Colonic mucosa (tissue), 4 donors: ENCODE measurements around the gene ZC3H4. TPM values are rescaled to one million over a fixed set of nuclear protein-coding genes. Genes with fewer than 3 reads are reported as not detected.

ENCODE experiments used
- DNase-seq: peaks from one replicate; pipeline ENCODE4 v3.0.0-alpha.2; 2020
- H3K27ac ChIP-seq: fragments of 200-600 bp; one replicate; pipeline ENCODE4 v1.8.0; 2021
- H3K27me3 ChIP-seq: fragments of 200-600 bp; one replicate; pipeline ENCODE4 v1.8.0; 2021
- H3K36me3 ChIP-seq: fragments of 200-600 bp; one replicate; pipeline ENCODE4 v1.8.0; 2021
- H3K4me1 ChIP-seq: fragments of 200-600 bp; one replicate; pipeline ENCODE4 v1.8.0; 2021; ENCODE audit warnings: mild to moderate bottlenecking
- H3K4me3 ChIP-seq: fragments of 200-600 bp; one replicate; pipeline ENCODE4 v1.8.0; 2021
- H3K9ac ChIP-seq, 2 donors: one replicate each; pipeline ENCODE4 v1.7.0; 2013; ENCODE audit warnings: control low read depth in 2 of 2, low read depth in 2 of 2, low read length in 2 of 2
- H3K9me3 ChIP-seq: fragments of 200-600 bp; one replicate; pipeline ENCODE4 v1.8.0; 2021
- CTCF ChIP-seq: fragments of 200-600 bp; IDR thresholded peaks from one replicate; pipeline ENCODE4 v1.8.0; 2022; ENCODE audit warnings: antibody characterized with exemption, mild to moderate bottlenecking
- intact Hi-C: fragments of 100-400 bp; cut with DNase I; formaldehyde crosslinking; loops from one replicate; pipeline ENCODE4 v1.14.1; 2022
- total RNA-seq, 2 donors: library from RNA; stranded (reverse); fragmentation: NEBNext Ultra II Directional in 1 of 2; extraction: Animal tissue kit (Norgen Biotek cat#: 25700) in 1 of 2; gene quantifications; one replicate each; pipeline ENCODE4 v1.2.1, GENCODE V29; 2021
- donor health status: healthy.
- donor health status: DM: no; HTN: no; CAD: no.
- donor health status: DM: no; HTN: no; CAD: no.

Gene ZC3H4
- total RNA-seq, result 10 to 100 TPM; 27.2 to 62.2 TPM

- intact Hi-C loops, result no loop called here
- DNase-seq, result peak; percentile 99
- H3K27ac ChIP-seq, result peak within 1 kb of the TSS; percentile 100
These were observed at the start of gene ZC3H4 for GRCh38 chr19:47112997-47113849. Gene ZC3H4 (minus strand): TSS chr19:47113776. CDS start chr19:47112584, 1,192 bp downstream.

GRCh38 chr19:47161876-47162489, 48.4 kb upstream of the ZC3H4 start:
- DNase-seq, result no peak
- Histone ChIP-seq H3K9me3 (no peaks in the 10 kb centered on the region), H3K27me3 (no peaks in the 10 kb centered on the region), H3K36me3 (no peaks in the 10 kb centered on the region), H3K27ac (no peak overlapping the region), H3K4me3 (no peak overlapping the region), H3K9ac (no peak overlapping the region), H3K4me1 (peaks cover 19% of the 10 kb centered on the region)
- no peak for TF ChIP-seq CTCF
- intact Hi-C loops, result no loop called here

More at GRCh38 chr19:47112997-47113849, at the start of gene ZC3H4:
- H3K27me3 ChIP-seq, result no peaks in the 10 kb centered on the region
- H3K36me3 ChIP-seq, result no peaks in the 10 kb centered on the region
- H3K9ac ChIP-seq, result peak within 1 kb of the TSS; percentile 99 to 100
- TF ChIP-seq CTCF, result no peak
- peaks cover under 1% of the 10 kb centered on the region for H3K4me1 ChIP-seq
- H3K9me3 ChIP-seq, result no peaks in the 10 kb centered on the region
- H3K4me3 ChIP-seq, result peak within 1 kb of the TSS; percentile 81

- Histone ChIP-seq H3K36me3 (no peaks in the 10 kb centered on the region), H3K4me3 (no peak overlapping the region), H3K27me3 (no peaks in the 10 kb centered on the region), H3K27ac (peak overlapping the region; percentile 84), H3K4me1 (peaks cover 22% of the 10 kb centered on the region), H3K9ac (peak overlapping the region; percentile 60 to 84), H3K9me3 (no peaks in the 10 kb centered on the region)
- TF ChIP-seq CTCF, result no peak
- intact Hi-C loops, result loop anchor here (10.0 kb wide), 1 partner anchor 46 kb away; no protein-coding TSS in a partner anchor
- DNase-seq, result no peak
These were observed 45.4 kb upstream of the ZC3H4 start for GRCh38 chr19:47158879-47159503.

GRCh38 chr19:47158367-47158791, 44.8 kb upstream of the ZC3H4 start:
- Histone ChIP-seq H3K4me3 (no peak overlapping the region), H3K9me3 (no peaks in the 10 kb centered on the region), H3K27ac (peak overlapping the region; percentile 84), H3K27me3 (no peaks in the 10 kb centered on the region), H3K36me3 (no peaks in the 10 kb centered on the region), H3K9ac (peak overlapping the region; percentile 60 to 84), H3K4me1 (peaks cover 22% of the 10 kb centered on the region)
- TF ChIP-seq CTCF, result no peak
- intact Hi-C loops, result loop anchor here (10.0 kb wide), 1 partner anchor 46 kb away; no protein-coding TSS in a partner anchor
- DNase-seq, result peak; percentile 27
